Measurements from ENCODE around the gene FDXR. TPM values are rescaled to one million over a fixed set of nuclear protein-coding genes. Genes with fewer than 3 reads are reported as not detected.

The FDXR gene
- total RNA-seq, 2 experiments from 2014 or later: 36.0 to 43.4 TPM

- Mint-ChIP-seq H3K4me3 (no peak overlapping the region), H3K4me1 (peaks cover 8% of the 10 kb centered on the region), H3K36me3 (ENCODE audit: low read depth) (peaks cover 1% of the 10 kb centered on the region), H3K27ac (peak overlapping the region; percentile 21), H3K9me3 (no peaks in the 10 kb centered on the region), H3K27me3 (peaks cover 65% of the 10 kb centered on the region)
- DNase-seq: no peak
- ChIA-PET CTCF (interaction anchor here (0.6 to 2.7 kb wide), 6 partner anchors 11 to 201 kb away, joined by 3 to 9 read pairs (median 4); no protein-coding TSS in a partner anchor), POLR2A (no interaction called here)
Observed at GRCh38 chr17:74858672-74859458, 13.9 kb downstream of the FDXR start.

DNA sequence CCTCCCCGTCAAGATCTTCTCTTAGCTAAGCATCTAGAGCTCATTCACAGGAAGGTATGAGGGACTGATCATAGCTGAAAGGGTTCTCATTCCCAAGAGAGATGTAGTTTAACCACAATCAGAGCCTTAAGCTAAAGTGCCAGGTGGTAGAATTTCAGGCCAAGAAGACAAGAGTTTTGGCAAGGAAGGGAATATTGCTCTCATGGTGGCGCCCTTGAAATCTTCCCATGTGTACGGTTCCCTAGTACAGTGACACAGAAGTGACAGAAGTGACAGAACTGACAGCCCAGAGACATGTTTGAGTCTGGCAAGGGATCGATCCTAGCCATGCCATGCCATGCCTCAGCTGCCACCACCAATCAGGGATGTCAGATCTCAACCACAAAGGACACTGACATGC lies 15.6 kb downstream of the FDXR start:
- Mint-ChIP-seq H3K9me3 (no peaks in the 10 kb centered on the region), H3K4me1 (peaks cover 21% of the 10 kb centered on the region), H3K36me3 (ENCODE audit: low read depth) (no peaks in the 10 kb centered on the region), H3K27ac (no peak overlapping the region), H3K4me3 (no peak overlapping the region), H3K27me3 (peaks cover 76% of the 10 kb centered on the region)
- DNase-seq: no peak
- ChIA-PET POLR2A (no interaction called here), CTCF (interaction anchor here (0.9 to 5.3 kb wide), 5 partner anchors 9 to 200 kb away, joined by 4 to 30 read pairs (median 5); partner anchors contain the start of gene FDXR)

DNA sequence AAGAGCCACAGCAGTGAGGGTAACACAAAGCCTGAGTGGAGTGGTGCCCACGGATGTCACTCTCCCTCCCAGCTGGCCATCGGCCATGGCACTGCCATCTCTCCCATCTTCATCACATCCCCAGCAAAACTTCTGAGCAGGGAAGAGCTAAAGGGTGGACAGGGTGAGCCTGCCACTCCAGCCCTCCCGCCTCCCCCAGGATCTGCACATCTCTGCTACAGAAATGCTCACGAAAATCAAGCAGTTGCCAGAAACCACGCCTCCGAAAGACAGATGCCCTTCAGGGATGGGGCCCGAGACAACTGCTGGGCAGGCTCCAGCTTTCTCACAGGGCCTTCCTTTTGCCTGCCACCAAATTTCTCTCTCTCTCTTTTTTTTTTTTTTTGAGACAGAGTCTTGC lies 16.7 kb downstream of the FDXR start:
- ChIA-PET POLR2A (no interaction called here), CTCF (interaction anchor here (0.6 to 5.3 kb wide), 4 partner anchors 10 to 622 kb away, joined by 3 to 30 read pairs (median 7); no protein-coding TSS in a partner anchor)
- Mint-ChIP-seq H3K4me1 (peaks cover 20% of the 10 kb centered on the region), H3K4me3 (no peak overlapping the region), H3K9me3 (no peaks in the 10 kb centered on the region), H3K27ac (peak overlapping the region; percentile 22), H3K36me3 (ENCODE audit: low read depth) (no peaks in the 10 kb centered on the region), H3K27me3 (peaks cover 71% of the 10 kb centered on the region)
- DNase-seq: no peak

- Mint-ChIP-seq H3K27me3 (peaks cover 70% of the 10 kb centered on the region), H3K4me3 (no peak overlapping the region), H3K4me1 (peaks cover 20% of the 10 kb centered on the region), H3K27ac (no peak overlapping the region), H3K36me3 (ENCODE audit: low read depth) (no peaks in the 10 kb centered on the region), H3K9me3 (no peaks in the 10 kb centered on the region)
- POLR2A ChIA-PET: interaction anchor here (0.5 kb wide), 1 partner anchor 642 kb away, joined by 3 read pairs; the partner anchor contains the start of gene TTYH2
- CTCF ChIA-PET: interaction anchor here (0.6 to 5.3 kb wide), 4 partner anchors 11 to 64 kb away, joined by 3 to 30 read pairs (median 7); partner anchors contain the start of gene FDXR
- no peak for DNase-seq
Observed at GRCh38 chr17:74855323-74855722, 17.5 kb downstream of the FDXR start.

DNA sequence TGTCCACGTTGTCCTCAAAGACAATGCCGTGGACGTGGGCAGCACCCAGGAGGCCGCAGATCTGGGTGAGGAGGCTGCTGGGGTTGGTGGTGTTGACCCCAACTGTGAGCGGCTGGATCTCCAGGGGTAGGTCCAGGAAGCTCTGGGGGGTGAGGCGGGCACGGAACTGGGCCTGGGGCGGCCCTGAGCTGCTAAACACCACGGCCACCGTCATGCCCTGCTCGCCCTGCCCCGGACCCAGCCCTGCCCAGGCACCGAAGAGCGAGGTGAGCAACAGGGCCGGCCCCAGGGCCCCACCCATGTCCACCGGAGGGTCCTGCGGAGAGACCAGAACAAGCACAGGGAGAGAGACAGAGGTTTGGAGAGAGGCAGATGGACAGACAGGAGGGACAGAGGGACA lies 18.0 kb downstream of the FDXR start:
- CTCF ChIA-PET: interaction anchor here (0.6 to 5.3 kb wide), 5 partner anchors 12 to 72 kb away, joined by 3 to 30 read pairs (median 3); partner anchors contain the start of gene FDXR
- Mint-ChIP-seq H3K36me3 (ENCODE audit: low read depth) (no peaks in the 10 kb centered on the region), H3K9me3 (no peaks in the 10 kb centered on the region), H3K27ac (no peak overlapping the region), H3K27me3 (peaks cover 67% of the 10 kb centered on the region), H3K4me1 (peaks cover 17% of the 10 kb centered on the region), H3K4me3 (no peak overlapping the region)
- no peak for DNase-seq
- POLR2A ChIA-PET: no interaction called here

GRCh38 chr17:74853669-74854068 lies 19.1 kb downstream of the FDXR start:
- Mint-ChIP-seq H3K4me1 (peaks cover 14% of the 10 kb centered on the region), H3K27ac (peak overlapping the region; percentile 22), H3K36me3 (ENCODE audit: low read depth) (no peaks in the 10 kb centered on the region), H3K9me3 (no peaks in the 10 kb centered on the region), H3K4me3 (no peak overlapping the region), H3K27me3 (peaks cover 60% of the 10 kb centered on the region)
- POLR2A ChIA-PET: no interaction called here
- CTCF ChIA-PET: interaction anchor here (1.7 to 5.3 kb wide), 3 partner anchors 8 to 20 kb away, joined by 4 to 30 read pairs (median 25); partner anchors contain the start of gene FDXR
- DNase-seq: no peak

DNA sequence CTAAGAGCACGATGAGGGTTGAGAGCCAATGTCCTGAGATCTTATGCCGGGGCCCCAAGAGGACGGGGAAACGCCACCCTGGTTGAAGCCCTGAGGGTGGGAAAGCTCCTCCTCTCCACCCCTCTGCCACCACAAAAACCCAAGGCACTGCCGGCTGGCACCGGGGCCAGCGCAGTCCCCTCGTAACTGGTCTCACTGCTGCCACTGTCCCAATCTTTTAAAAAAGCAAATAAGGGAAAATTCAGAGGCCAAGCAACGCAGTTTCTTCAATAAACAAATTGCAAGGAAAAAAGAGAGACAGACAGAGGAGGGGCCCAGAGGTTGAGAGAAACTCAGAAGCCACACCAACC lies 19.8 kb downstream of the FDXR start:
- peaks cover 55% of the 10 kb centered on the region for H3K27me3 Mint-ChIP-seq
- POLR2A ChIA-PET: interaction anchor here (1.0 kb wide), 2 partner anchors 9 to 20 kb away, joined by 4 to 6 read pairs; partner anchors contain the start of gene FDXR

GRCh38 chr17:74852237-74853047 lies 20.4 kb downstream of the FDXR start:
- Mint-ChIP-seq H3K27me3 (peaks cover 51% of the 10 kb centered on the region), H3K36me3 (ENCODE audit: low read depth) (no peaks in the 10 kb centered on the region), H3K4me1 (peaks cover 14% of the 10 kb centered on the region), H3K9me3 (no peaks in the 10 kb centered on the region), H3K4me3 (peak overlapping the region; percentile 71), H3K27ac (no peak overlapping the region)
- ChIA-PET CTCF (interaction anchor here (0.6 to 3.4 kb wide), 9 partner anchors 9 to 359 kb away, joined by 3 to 25 read pairs (median 4); partner anchors contain the start of gene FDXR), POLR2A (interaction anchor here (1.0 kb wide), 2 partner anchors 10 to 21 kb away, joined by 4 to 6 read pairs; partner anchors contain the start of gene FDXR)
- DNase-seq: peak; percentile 75

More for the DNA sequence above, 19.8 kb downstream of the FDXR start:
- Mint-ChIP-seq H3K36me3 (ENCODE audit: low read depth) (no peaks in the 10 kb centered on the region), H3K4me3 (peak overlapping the region; percentile 71), H3K9me3 (no peaks in the 10 kb centered on the region), H3K27ac (no peak overlapping the region), H3K4me1 (peaks cover 14% of the 10 kb centered on the region)
- CTCF ChIA-PET: interaction anchor here (1.0 to 5.3 kb wide), 8 partner anchors 9 to 128 kb away, joined by 3 to 30 read pairs (median 6); partner anchors contain the start of gene FDXR
- no peak for DNase-seq

DNA sequence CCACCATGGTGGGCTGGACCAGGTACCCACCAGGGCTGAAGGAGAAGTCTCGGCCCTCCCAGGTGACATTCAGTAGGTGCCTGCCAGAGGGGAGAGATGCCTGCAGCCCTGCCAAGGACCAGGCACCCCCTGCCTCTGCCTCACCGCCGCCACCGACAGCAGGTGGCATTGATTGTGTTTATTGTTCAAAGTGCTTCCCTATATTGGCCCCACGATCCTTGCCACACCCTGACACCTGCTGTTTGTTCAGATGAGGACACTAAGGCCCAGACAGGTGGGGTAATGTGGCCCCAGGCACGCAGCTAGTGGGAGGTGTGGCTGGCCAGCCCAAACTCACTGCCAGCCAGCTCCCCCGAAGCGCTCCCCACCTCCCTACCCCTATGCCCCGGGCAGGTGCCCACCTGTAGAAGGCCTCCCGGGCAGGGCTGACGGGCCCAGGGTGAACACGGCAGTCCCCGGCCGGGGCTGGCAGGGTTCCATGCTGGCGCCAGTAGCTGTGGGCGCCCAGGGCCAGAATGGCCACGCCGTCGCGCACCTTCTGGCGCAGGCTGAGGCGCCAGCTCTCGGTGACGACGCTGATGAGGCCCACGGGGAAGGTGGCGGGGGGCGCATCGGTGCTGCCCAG lies 21.1 kb downstream of the FDXR start:
- no peak for DNase-seq
- Mint-ChIP-seq H3K27me3 (peaks cover 43% of the 10 kb centered on the region), H3K9me3 (no peaks in the 10 kb centered on the region), H3K27ac (no peak overlapping the region), H3K36me3 (ENCODE audit: low read depth) (no peaks in the 10 kb centered on the region), H3K4me1 (peaks cover 14% of the 10 kb centered on the region), H3K4me3 (no peak overlapping the region)
- CTCF ChIA-PET: interaction anchor here (0.6 to 3.4 kb wide), 7 partner anchors 9 to 358 kb away, joined by 3 to 25 read pairs (median 4); no protein-coding TSS in a partner anchor
- POLR2A ChIA-PET: interaction anchor here (0.5 to 1.0 kb wide), 3 partner anchors 10 to 207 kb away, joined by 3 to 6 read pairs (median 4); partner anchors contain the start of gene FDXR

DNA sequence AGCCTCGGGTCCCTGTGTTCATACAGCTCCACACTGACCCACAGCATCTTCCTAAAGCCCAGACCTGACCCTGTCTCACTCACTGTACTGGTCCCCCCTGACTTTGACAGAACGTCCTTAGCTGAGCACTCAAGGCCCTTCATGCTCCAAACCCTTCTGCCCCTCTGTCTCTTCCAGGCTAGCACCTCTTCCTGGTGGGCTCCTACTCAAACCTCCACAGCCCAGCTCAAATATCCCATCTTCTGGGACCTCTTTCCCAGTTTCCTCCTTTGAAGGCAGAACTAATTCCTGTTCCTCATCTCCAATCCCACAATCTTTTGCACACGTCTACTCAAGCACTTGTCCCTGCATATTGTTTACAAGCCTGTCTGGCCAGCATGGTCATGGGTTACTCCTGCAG lies 21.9 kb downstream of the FDXR start:
- CTCF ChIA-PET: interaction anchor here (3.4 kb wide), 1 partner anchor 11 kb away, joined by 25 read pairs; no protein-coding TSS in a partner anchor
- no peaks in the 10 kb centered on the region for H3K36me3 Mint-ChIP-seq (ENCODE audit: low read depth)
- H3K4me3 Mint-ChIP-seq: no peak overlapping the region

DNA sequence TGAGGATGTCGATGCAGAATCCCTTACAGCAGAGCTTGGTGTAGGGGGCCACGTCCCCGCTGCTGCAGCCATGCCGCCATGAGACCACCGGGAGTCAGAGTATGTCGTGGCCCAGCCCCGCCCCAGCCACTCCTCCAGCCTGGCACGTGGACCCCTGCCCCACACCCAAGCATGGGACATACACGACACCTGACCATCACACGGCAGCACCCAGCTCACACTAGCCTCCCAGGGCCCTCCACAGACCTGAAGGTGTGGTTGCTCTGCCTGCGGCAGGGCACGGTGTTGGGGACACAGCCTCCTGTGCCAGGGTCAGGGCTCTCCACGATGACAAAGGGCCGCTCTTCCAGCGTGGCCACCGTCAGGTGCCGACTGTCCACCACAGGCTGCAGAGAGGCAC lies 22.5 kb downstream of the FDXR start:
- Mint-ChIP-seq H3K4me3 (no peak overlapping the region), H3K9me3 (no peaks in the 10 kb centered on the region), H3K36me3 (ENCODE audit: low read depth) (no peaks in the 10 kb centered on the region), H3K4me1 (peaks cover 14% of the 10 kb centered on the region), H3K27me3 (peaks cover 30% of the 10 kb centered on the region), H3K27ac (no peak overlapping the region)
- DNase-seq: no peak
- POLR2A ChIA-PET: no interaction called here
- CTCF ChIA-PET: interaction anchor here (3.4 kb wide), 1 partner anchor 11 kb away, joined by 25 read pairs; no protein-coding TSS in a partner anchor

More for the DNA sequence above, 21.9 kb downstream of the FDXR start:
- peaks cover 36% of the 10 kb centered on the region for H3K27me3 Mint-ChIP-seq
- DNase-seq: no peak
- POLR2A ChIA-PET: no interaction called here
- no peaks in the 10 kb centered on the region for H3K9me3 Mint-ChIP-seq
- H3K4me1 Mint-ChIP-seq: peaks cover 14% of the 10 kb centered on the region
- no peak overlapping the region for H3K27ac Mint-ChIP-seq
